Endothelial cell of umbilical vein (primary cell): ENCODE measurements around the gene NFYC. TPM values are rescaled to one million over a fixed set of nuclear protein-coding genes. Genes with fewer than 3 reads are reported as not detected.
A peak's percentile ranks its signal among the peaks of the same experiment; 100 is the strongest.

ENCODE experiments used
- BruUV-seq: library from RNA; stranded (reverse); fragments of 400-500 nt; replicated peaks from 2 replicates; lab custom pipeline; 2021; lab: Mats Ljungman, UMichigan
- CTCF ChIA-PET: fragments of 300-600, 350-600 bp; sonication (Branson Sonifier 250); formaldehyde crosslinking; loops from one replicate; lab custom pipeline; 2021; ENCODE audit warnings: antibody characterized with exemption, inconsistent platforms; lab: Charles Lee
- POLR2A ChIA-PET: fragments of 300-600, 350-600 bp; sonication (Branson Sonifier 250); formaldehyde crosslinking; loops from one replicate; lab custom pipeline; 2021; ENCODE audit warnings: antibody characterized with exemption, inconsistent platforms; lab: Charles Lee
- DNase-seq: peaks from one replicate; pipeline ENCODE4 v3.0.0-alpha.2; 2011; ENCODE audit warnings: low read depth, low spot score
- FAIRE-seq: peaks from 2 replicates; lab custom pipeline; 2011; peaks lifted over from hg19 to GRCh38; lab: Jason Lieb, UNC
- H2AFZ ChIP-seq: 2 replicates; pipeline ENCODE4 v1.6.0; 2012; ENCODE audit warnings: low read depth, low read length, control low read depth, inconsistent platforms
- H3K27ac ChIP-seq: 2 replicates; pipeline ENCODE4 v1.5.1; 2011; ENCODE audit warnings: low read depth, mild to moderate bottlenecking, control low read depth, low read length, moderate library complexity; ENCODE audit not compliant: insufficient read depth
- H3K27me3 ChIP-seq, 2 experiments: 2 replicates each; pipeline versions ENCODE4 v1.6.0 to v1.6.1; 2011; ENCODE audit warnings: low read length in 2 of 2, mixed read lengths in 1 of 2; ENCODE audit not compliant: control insufficient read depth in 2 of 2, insufficient read depth in 2 of 2
- H3K36me3 ChIP-seq, 2 experiments: 2 replicates in 1 of 2; 3 replicates in 1 of 2; pipeline ENCODE4 v1.5.1; 2011; ENCODE audit warnings: low read length in 2 of 2, mild to moderate bottlenecking in 1 of 2, moderate library complexity in 1 of 2; ENCODE audit not compliant: control insufficient read depth in 2 of 2, insufficient read depth in 2 of 2; ENCODE audit errors: extremely low read depth in 1 of 2
- H3K4me1 ChIP-seq: 3 replicates; pipeline ENCODE4 v1.5.1; 2011; ENCODE audit warnings: mild to moderate bottlenecking, low read length; ENCODE audit not compliant: control insufficient read depth, insufficient read depth; ENCODE audit errors: extremely low read depth
- H3K4me2 ChIP-seq: 2 replicates; pipeline ENCODE4 v1.6.1; 2011; ENCODE audit warnings: low read length, control low read depth, mixed read lengths; ENCODE audit not compliant: insufficient read depth
- H3K4me3 ChIP-seq, 3 experiments: fragments of 200-600 bp in 1 of 3; sonication (generic), shearing (Covaris generic) in 1 of 3; replicated peaks in 1 of 3; 2 replicates each; pipeline ENCODE4 v1.5.1; 2011 to 2016; ENCODE audit warnings: control low read depth in 3 of 3, low read length in 3 of 3, mild to moderate bottlenecking in 2 of 3, inconsistent platforms in 1 of 3, low read depth in 1 of 3, moderate library complexity in 1 of 3; ENCODE audit not compliant: insufficient read depth in 1 of 3
- H3K79me2 ChIP-seq: 2 replicates; pipeline ENCODE4 v1.6.0; 2012; ENCODE audit warnings: low read length, inconsistent platforms; ENCODE audit not compliant: control insufficient read depth, insufficient read depth
- H3K9ac ChIP-seq: replicated peaks from 2 replicates; pipeline ENCODE3; 2011; ENCODE audit warnings: low read length, control low read depth; ENCODE audit not compliant: insufficient read depth; ENCODE audit errors: extremely low read depth
- H3K9me1 ChIP-seq: replicated peaks from 3 replicates; pipeline ENCODE4 v1.6.0; 2011; ENCODE audit warnings: mild to moderate bottlenecking, low read length; ENCODE audit not compliant: control insufficient read depth, insufficient read depth; ENCODE audit errors: extremely low read depth
- H3K9me3 ChIP-seq: replicated peaks from 2 replicates; pipeline ENCODE4 v1.5.1; 2012; ENCODE audit warnings: low read length, inconsistent platforms; ENCODE audit not compliant: control insufficient read depth, insufficient read depth
- H4K20me1 ChIP-seq: replicated peaks from 2 replicates; pipeline ENCODE3; 2011; ENCODE audit warnings: mild to moderate bottlenecking, low read length; ENCODE audit not compliant: control insufficient read depth, insufficient read depth; ENCODE audit errors: extremely low read depth
- EZH2 ChIP-seq: IDR thresholded peaks from 2 replicates; pipeline ENCODE4 v1.6.1; 2012; ENCODE audit warnings: borderline replicate concordance, low read depth, mild to moderate bottlenecking, moderate library complexity, low read length, inconsistent platforms; ENCODE audit not compliant: severe bottlenecking
- GATA2 ChIP-seq: IDR thresholded peaks from 2 replicates; pipeline ENCODE4 v1.7.0; 2011; ENCODE audit warnings: low read depth, mild to moderate bottlenecking, moderate library complexity, mixed read lengths, low read length; ENCODE audit not compliant: insufficient read length, insufficient read depth
- dilution Hi-C: fragments of 300-500 bp; cut with MboI; formaldehyde crosslinking; loops from one replicate; pipeline ENCODE4 v1.15.0; 2019; ENCODE audit warnings: low sequenced_read_pairs; ENCODE audit not compliant: extremely low pct_ligation_motif_present
- intact Hi-C: fragments of 100-400 bp; cut with micrococcal nuclease; formaldehyde crosslinking; loops from one replicate; pipeline ENCODE4 v1.10.0; 2022
- polyA plus RNA-seq, 4 experiments: library from polyadenylated mRNA; depleted of rRNA in 3 of 4; stranded (reverse) in 3 of 4; unstranded in 1 of 4; fragments of >200 nt; gene quantifications; 2 replicates each; pipeline versions ENCODE4 v1.2.1 to v1.2.3, GENCODE V29; 2011 to 2012; ENCODE audit warnings: missing spikeins in 1 of 4
- total RNA-seq: library from RNA; stranded (reverse); gene quantifications from 2 replicates; pipeline ENCODE4 v1.2.3, GENCODE V29; 2021
- TF ChIP-seq, protein P1 (sequence below), 2 donors: IDR thresholded peaks; 1 replicate in 1 of 2; 2 replicates in 1 of 2; pipeline ENCODE4 v1.5.1; 2011; ENCODE audit warnings: low read length in 2 of 2, mild to moderate bottlenecking in 2 of 2, moderate library complexity in 2 of 2, control low read depth in 1 of 2, inconsistent platforms in 1 of 2, low read depth in 1 of 2; ENCODE audit not compliant: insufficient read depth in 1 of 2; ENCODE audit errors: extremely low read depth in 1 of 2

NFYC gene
- total and polyA plus RNA-seq, 2 donors (not counting 3 experiments of a cell fraction or from before 2014, with no cell fraction given): 51.1 to 81.7 TPM

DNA sequence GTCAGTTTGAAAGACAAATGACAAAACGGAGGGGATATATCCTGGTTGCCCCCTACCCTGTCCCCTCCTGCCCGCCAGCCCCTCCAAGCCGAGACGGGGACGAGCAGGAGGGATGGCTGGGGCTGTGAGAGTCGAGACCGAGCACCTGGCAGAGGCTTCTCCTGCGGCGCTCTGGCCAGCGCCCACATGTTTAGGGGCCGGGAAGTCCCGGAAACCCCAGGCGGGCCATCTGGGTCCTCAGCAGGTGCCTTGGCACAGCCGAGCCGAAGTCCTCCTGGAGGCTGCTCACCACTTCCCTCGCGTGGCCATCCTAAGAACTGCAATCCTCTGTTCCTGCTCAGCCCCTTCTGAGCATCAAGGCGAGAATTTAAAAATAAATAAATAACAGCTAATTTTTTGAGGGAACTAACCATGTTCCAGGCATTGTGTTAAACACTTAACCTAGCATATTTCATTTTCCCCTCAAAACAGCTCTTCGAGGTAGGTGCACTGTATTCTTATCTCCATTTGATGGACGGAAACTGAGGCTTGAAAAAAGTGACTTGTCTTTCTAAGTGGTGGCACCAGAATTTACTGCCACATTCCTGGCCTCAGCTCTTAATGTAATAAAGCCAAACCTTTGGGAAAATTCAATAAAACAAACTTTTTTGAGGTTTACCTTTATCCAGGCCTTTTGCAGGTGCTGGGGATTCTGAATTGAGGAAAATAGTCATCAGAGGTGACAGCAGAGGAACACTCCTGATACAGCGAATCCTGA is 22.6 kb upstream of the NFYC start:
- FAIRE-seq (peak; percentile 85), DNase-seq (peak; percentile 78)
- Histone ChIP-seq H3K4me3 (no peak overlapping the region), H3K4me2 (no peak overlapping the region), H2AFZ (no peak overlapping the region), H4K20me1 (no peaks in the 10 kb centered on the region), H3K36me3 (no peaks in the 10 kb centered on the region), H3K9me3 (no peaks in the 10 kb centered on the region), H3K27ac (no peak overlapping the region), H3K9me1 (no peaks in the 10 kb centered on the region), H3K27me3 (peaks cover 16 to 20% of the 10 kb centered on the region in 2 experiments), H3K4me1 (no peaks in the 10 kb centered on the region), H3K79me2 (no peaks in the 10 kb centered on the region), H3K9ac (no peak overlapping the region)
- TF ChIP-seq GATA2: no peak
- TF ChIP-seq EZH2: no peak
- TF ChIP-seq, protein P1, sequence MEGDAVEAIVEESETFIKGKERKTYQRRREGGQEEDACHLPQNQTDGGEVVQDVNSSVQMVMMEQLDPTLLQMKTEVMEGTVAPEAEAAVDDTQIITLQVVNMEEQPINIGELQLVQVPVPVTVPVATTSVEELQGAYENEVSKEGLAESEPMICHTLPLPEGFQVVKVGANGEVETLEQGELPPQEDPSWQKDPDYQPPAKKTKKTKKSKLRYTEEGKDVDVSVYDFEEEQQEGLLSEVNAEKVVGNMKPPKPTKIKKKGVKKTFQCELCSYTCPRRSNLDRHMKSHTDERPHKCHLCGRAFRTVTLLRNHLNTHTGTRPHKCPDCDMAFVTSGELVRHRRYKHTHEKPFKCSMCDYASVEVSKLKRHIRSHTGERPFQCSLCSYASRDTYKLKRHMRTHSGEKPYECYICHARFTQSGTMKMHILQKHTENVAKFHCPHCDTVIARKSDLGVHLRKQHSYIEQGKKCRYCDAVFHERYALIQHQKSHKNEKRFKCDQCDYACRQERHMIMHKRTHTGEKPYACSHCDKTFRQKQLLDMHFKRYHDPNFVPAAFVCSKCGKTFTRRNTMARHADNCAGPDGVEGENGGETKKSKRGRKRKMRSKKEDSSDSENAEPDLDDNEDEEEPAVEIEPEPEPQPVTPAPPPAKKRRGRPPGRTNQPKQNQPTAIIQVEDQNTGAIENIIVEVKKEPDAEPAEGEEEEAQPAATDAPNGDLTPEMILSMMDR (IDR thresholded peaks at IDR 0.05; ENCODE audit: extremely low read depth in 1 of 2, insufficient read depth in 1 of 2, low read depth in 1 of 2, low read length in 2 of 2): peak; percentile 87 to 91
- dilution Hi-C loops: no loop called here
- POLR2A ChIA-PET: no interaction called here
- BruUV-seq: no TSS peak
- intact Hi-C loops: loop anchor here (1.0 to 5.0 kb wide), 3 partner anchors 39 to 178 kb away; no protein-coding TSS in a partner anchor
- CTCF ChIA-PET: interaction anchor here (0.6 to 2.0 kb wide), 34 partner anchors 10 to 282 kb away, joined by 3 to 28 read pairs (median 4); partner anchors contain the start of gene NFYC
